GM11168 (cell line): ENCODE measurements around the gene FAM120B.
"Not testable (repeated sequence)": the region's sequence is repeated elsewhere in the genome, so short reads cannot be mapped to it uniquely, and the experiment has no call there.

Experiments
- in situ Hi-C: fragments of 300-500 bp; cut with MboI; formaldehyde crosslinking; loops from one replicate; pipeline ENCODE4 v1.12.0; 2022; ENCODE audit warnings: low sequenced_read_pairs; ENCODE audit not compliant: unreplicated experiment

FAM120B gene

DNA sequence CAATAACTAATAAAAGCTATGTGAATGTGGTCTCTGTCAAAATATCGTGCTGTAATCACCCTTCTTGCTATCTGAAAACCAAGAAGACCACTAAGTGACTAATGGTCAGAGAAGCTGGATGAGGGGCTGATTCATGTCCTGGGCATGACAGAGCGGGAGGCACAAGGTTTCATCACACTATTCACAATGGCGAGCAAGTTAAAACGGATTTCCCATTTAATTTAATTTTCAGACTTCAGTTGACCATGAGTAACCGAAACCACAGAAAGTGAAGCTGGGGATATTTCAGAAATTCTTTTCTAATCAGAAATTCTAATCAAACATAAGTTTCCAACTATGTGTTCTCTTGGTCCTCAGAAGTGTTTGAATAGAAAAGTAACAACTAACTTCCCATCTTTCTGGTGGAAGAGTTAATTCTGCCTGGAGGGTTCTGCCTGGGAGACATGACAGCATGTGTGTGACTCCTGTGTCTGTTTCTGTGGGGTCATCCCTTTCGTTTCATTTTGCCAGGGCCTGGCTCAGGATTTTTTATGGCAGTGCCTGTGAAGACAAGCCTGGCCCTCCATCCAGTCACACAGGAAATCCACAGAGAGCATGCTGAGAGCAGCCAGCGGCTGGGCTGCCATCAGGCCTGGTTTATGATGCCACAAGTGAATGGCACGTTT lies 98.9 kb downstream of the FAM120B start:
- in situ Hi-C loops, result no loop called here

DNA sequence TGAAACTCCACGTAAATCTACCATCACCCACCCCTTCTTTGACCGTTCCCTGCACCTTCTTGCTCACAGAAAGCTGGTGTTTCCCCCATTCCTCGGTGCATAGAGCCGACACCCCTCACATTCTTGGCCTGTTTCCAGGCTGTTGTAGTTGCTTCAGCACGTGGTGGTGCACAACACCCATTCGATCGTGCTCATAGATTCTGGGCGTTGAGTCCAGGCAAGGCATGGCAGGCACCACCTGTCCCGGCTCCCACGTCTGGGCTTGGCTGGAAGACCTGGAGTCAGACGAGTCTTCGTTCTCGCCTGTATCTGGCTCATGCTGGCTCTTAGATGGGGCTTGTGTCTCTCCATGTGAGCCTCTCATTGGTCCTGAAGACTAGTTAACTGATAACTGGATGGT lies 100.6 kb downstream of the FAM120B start:
- in situ Hi-C loops, result no loop called here

DNA sequence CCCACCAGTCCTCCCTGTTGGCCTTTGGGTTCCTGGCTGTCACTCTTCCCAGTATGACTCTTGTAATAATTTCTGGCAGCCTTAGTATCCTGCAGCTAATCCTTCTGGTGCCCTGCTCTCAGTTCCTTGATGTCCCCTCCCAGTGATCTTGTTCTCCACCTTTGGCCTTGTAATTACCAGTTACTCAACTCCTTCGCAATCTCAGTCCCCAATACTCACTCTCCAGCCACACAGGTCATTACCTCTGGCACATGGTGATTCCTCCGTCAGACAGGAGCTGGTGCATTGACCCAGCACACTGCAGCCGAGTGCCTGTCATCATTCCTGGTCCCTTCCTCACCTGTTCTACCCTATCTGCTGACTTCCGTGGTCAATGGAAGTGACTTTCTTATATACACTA lies 101.4 kb downstream of the FAM120B start:
- in situ Hi-C loops, result no loop called here

DNA sequence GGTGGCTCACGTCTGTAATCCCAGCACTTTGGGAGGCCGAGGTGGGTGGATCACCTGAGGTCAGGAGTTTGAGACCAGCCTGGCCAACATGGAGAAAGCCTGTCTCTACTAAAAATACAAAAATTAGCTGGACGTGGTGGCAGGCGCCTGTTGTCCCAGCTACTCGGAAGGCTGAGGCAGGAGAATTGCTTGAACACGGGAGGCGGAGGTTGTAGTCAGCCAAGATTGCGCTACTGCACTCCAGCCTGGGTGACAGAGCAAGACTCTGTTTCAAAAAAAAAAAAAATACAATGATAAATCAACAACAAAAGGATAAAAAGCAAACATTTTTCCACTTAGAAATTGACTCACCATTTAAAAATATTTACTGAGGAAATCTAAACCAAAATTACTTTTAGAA lies 103.2 kb downstream of the FAM120B start:
- in situ Hi-C loops, result not testable (repeated sequence)

DNA sequence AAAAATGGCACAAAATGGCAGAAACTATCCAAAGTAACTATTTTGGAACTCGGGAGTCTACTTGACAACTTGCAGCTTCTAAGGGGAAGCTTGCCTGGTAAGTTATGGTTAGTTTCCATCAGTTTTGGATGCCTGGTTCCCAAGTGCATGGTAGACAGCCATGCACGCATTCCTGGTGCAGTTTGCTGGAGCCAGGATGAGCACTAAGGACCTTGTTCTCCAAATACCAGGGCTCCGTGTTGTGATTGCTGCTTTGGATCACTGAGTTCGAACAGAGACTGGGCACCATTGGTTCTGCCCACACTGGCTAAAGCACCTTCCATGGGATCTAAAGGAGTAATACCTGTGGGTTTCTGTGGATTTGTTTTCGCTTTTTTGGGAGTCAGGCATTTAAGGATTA lies 103.7 kb downstream of the FAM120B start:
- in situ Hi-C loops, result no loop called here

DNA sequence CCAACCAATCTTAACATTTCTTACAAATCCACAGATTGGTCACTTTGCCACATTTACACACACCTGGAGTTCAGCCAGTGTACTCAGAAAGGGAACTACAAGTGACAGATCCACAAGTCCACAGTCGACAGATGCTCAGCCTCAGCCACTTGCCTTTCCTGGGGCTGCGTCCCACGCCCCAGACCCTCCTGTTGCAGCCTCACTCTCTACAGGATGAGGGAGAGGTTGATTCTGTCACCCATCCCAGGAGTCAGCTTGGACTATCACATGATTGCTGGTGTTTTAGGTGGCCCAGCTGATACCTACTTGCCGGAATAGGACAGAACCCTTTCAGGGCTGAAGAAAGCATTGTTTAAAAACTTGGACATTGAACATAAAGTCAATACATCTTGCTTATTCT lies 108.8 kb downstream of the FAM120B start:
- in situ Hi-C loops, result no loop called here

DNA sequence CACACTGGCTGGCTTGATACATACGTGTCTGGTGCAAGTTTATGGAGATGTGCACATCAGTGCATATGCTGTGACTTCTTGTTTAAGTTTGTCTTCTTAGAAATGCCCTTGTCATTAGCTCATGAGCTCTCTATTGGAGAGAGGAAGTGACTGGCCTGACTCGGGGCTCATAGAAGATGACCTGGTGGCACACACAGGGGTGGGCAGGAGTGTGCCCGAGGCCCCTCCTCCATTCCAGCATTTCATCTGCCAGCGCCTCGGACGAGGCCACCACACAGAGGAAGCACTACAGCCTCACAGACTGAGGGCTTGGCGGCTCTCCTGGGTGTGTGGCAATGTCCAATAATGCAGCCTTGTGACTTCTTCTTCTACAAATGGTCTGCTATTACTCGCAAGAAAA lies 109.7 kb downstream of the FAM120B start:
- in situ Hi-C loops, result no loop called here

DNA sequence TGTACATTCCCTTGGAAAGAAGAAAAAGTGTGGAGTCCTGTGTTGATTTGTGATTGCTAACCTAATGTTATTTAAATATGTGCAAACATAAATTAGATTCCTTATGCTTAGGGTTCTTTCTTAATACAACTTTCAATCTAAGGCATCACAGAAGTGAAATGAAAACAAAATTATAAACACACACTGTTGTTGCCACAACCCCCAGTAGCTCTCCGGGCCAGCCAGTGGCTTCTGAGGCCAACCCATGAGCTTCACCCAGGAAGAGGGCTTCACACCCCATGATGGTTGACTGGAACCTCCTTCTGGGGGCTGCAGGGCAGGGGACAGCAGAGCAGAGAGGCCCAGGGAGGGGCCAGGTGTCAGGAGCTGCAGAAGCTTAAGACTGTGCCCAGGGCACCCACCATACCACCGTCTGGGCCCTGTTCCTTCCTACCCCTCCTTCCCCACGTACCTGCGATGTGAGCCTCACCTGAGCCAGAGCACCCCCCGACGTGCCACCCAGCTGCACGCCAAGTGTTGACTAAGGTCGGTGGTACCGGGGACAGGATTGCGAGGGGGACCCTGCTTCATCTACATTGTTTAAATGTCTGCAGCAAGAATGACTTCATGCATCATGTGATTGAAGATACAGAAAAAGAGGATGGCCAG lies 110.5 kb downstream of the FAM120B start:
- in situ Hi-C loops, result no loop called here

DNA sequence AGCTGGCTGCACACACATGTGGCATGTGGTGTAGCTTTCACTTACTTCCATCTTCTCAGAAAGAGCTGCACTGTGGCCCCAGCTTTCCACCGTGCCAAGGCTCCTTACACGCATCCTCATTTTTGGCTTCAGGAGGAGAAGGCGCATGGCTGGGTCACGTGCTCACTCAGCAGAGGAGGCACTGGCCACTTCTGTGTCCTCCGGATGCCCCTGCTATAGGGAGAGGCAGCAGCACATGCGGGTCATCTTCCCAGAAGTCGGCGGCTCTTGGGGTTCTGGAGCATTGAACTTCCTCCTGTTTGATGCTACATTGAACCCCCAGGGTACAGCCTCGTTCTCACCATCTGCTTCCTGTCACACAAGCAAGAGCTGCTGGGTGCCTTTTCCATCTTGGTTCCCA lies 111.3 kb downstream of the FAM120B start:
- in situ Hi-C loops, result no loop called here

DNA sequence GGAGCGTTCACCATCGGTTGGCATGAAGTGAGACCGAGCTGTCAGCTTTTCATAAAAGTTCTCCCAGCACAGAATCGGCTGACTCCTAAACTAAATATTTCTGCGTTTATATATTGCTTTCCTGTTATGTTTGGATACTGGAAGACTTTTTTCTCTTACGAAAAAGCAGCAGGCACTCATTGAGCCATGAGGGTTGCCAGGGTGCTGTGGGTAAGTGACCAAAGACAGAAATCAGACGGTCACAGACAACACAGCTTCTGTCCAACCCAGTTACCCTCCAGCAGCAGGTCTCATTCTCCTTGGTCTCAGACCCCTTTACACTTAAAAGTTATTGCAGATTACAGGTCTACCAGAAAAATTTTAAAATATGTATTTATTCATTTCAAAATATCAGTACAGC lies 113.7 kb downstream of the FAM120B start:
- in situ Hi-C loops, result no loop called here

DNA sequence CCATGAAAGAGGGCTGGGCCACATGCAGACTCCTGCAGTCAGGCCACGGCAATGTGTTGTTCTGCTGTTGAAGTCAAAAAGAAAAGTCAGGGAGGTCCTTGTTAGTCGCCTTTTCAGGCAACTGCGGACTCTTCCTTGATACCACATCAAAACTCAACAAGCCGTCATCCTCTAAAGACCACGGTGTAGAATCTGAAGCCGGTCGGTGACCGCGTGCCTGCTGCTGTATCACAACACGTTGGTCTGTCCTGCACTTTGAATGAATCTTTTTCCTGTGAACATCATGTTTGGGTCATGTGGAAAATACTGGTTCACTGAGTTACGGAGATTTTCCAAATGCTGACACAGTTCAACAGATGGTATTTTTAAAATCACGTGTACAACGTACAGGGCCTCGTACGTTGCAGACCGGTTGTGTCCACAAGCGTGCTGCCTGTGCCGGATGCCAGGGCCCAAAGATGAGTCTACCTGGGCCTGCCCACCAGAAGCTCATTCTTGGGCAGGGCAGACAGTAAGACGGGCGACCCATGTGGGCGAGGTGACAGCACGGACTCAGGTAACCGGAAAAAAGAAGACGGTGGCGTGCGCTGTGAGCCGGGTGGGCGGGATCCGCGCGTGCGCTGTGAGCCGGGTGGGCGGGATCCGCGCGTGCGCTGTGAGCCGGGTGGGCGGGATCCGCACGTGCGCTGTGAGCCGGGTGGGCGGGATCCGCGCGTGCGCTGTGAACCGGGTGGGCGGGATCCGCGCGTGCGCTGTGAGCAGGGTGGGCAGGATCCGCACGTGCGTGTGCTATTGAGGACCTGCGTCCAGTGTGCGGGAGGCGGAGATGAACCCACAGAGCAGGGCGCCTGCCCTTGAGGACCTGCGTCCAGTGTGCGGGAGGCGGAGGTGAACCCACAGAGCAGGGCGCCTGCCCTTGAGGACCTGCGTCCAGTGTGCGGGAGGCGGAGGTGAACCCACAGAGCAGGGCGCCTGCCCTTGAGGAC lies 114.5 kb downstream of the FAM120B start:
- in situ Hi-C loops, result no loop called here

DNA sequence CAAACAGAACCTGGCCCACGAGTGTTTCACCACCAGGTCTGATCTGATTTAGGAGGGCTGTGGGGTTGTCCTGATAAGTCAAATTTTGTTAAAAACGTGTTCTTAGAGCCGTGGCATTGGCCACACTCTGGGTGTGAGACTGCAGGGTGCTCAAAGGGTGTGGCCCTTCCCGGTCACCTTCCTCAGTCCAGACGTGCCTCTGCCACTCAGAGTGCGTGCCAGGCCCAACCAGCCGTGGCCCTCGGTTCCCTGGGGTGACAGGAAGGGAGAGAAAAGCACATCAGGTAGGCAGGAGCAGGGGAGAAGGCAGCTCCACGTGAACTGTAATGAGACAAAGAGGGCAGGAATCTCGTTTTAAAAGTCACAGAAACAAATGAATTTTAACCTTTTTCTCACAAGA lies 115.4 kb downstream of the FAM120B start:
- in situ Hi-C loops, result no loop called here

DNA sequence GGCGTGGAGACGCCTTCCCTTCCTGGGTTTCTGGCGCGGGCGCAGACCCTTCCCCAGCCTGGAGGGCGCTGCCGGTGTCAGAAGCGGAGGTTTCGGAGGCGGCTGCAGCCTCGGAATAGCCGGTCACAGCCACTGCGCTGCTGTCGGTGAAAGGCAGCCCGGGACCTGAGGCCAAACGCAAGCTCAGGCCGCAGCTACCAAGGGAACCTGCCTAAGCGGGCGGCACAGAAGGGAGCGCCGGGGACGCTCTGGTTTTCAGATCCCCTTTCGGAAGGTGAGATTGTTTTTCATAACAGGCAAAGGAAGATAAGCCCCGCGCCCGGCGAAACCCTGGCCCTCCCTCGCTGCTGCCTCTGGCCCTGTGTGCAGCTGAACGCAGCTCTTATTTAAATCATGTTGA lies 116.5 kb downstream of the FAM120B start:
- in situ Hi-C loops, result no loop called here

DNA sequence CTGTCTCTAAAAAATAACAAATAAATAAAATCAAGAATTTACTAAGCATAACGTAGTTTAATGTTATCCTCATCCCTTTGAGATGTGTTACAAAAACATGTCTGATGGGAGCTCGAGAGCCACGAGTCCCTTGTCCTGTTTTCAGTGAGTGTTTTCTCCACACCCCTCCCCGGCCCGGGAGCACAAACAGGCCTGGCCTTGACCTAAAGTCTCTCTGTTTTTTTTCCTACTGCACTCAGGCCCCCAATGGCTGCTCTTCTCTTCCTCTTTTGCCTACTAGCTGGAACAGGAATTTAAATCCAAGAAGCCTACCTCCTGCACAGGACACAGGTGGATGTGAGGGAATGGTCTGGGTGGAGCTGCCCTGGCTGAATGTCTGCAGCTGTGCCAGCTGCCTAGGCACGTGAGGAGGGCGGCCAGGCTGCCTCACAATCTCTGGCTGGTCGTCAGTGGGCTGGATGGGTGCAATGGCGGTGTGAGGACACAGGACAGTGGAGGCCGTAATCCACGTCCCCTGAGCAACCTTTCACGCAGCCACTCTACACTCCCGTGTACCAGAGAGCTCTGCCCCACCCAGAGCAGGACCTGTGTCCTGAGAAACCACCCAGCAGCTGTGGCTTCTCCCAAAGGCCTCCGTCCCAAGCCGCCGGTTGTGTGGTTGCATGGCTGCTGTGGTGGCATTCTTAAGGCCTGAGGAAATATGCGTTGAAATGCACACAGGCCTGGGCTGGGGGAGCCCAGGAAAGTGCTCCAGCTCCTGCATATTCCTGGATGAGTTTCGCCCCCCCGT lies 117.5 kb downstream of the FAM120B start:
- in situ Hi-C loops, result no loop called here

DNA sequence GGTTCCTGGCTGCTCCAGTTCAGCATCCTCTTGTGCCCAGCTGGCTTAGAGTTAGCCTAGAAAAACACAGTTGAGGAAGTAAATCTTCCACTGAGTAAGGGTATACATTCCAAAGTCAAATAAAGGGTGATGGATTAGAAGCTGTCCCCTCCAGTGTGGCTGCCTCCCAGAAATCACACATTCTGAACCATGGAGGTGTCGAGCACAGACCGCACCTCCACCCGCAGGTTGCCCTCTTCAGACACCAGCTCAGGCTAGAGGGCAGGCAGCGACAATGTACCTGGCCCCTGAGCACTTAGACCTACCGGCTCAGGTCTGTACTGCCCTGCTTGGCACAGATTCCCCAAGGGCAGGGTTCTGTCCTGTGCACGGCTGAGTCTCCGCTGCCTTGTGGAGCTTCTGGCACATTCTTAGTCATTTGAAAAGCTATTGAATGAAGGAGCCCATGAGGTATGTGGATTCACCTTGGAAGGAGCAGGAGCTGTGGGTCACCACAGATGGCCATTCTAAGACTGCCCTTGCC lies 118.1 kb downstream of the FAM120B start:
- in situ Hi-C loops, result no loop called here

DNA sequence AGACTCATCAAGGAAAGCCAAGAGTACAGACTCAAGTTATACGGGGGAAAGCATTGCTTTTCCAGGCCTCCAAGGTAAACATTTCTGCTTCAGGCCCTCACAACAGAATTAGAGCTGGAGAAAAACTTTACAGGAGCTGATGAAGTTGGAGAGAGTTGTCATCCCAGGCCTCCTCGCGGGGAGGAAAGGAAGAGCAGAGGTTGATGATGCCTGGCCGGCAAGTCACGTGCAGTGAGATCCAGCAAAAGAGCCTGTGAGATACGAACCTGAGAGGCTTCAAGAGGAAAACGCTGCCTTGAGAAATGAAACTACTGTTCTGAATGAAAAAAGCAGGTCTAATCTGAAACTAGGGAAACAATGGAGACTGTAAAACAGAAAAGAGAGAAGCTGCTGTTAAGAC lies 122.9 kb downstream of the FAM120B start:
- in situ Hi-C loops, result no loop called here

DNA sequence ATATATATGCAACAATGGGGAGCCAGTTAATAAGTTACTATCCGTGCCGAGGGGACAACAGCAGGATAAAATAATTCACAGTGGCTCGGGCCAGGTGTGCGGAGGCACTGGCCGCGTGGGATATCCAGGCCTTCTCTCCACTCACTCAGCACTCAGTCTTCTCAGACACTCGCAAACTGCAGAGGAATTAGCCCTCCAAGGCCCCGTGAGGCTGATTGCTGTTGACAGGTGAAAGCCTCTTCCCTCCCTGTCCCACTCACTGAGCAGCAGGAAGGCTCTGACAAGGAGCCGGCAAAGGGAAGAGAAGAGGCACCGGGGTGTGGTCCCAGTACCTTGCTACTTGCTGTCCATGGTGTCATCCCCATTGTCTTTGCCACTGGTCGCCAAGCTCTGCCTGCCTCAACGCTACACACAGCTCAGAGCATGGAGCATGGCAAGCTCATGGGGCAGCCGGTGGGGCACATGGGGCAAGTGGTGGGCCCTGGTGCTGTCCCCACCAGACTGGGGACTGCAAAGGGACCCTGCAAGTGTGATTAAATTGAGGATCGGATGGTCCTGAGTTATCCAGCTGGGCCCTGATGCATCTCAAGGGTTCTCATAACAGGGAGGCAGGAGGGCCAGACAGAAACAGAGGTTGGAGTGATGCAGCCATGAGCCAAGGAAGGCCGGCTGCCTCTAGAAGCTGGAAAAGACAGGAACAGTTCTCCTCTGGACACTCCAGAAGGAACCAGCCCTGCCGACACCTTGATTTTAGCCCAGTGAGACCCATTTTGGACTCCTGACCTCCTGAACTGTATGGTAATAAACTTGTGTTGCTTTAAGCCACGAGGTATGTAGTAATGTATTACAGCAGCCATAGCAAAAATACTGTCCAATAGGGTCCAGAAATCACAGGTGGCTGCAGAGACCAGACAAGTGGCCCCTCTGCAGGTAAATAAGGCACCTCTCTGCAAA lies 126.9 kb downstream of the FAM120B start:
- in situ Hi-C loops, result no loop called here

DNA sequence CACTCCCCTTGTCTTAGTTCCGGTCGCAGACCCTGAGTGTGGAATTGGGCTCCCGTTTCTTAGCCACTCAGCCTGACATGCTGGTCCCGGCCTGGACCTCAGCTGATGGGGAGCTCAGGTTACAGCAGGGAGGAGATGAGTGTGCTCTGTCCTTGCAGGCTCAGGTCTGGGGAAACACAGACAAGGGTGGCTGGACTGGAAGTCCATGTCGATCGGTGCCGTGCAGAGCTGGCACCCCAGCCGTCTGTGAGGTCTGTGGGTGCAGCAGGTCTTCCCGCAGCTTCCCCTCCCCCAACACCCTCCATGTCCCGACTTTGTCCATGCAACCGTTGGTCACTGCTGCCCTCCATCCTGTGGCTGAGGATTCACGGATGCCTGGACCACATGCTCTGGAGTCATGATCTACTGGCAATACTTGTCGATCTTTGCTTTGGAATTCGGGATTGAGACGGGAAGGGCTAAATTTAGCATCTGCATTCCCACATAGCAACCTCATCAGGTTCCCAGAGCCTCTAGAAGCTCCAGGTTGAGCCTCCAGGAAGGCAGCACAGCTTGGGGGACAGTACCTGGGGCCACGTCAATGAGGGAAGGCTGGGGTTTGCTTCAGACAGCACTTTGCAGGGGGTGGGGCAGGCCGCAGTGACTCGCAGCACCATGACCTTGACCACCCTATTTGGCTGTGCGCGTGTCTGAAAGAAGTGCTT lies 127.7 kb downstream of the FAM120B start:
- in situ Hi-C loops, result no loop called here

DNA sequence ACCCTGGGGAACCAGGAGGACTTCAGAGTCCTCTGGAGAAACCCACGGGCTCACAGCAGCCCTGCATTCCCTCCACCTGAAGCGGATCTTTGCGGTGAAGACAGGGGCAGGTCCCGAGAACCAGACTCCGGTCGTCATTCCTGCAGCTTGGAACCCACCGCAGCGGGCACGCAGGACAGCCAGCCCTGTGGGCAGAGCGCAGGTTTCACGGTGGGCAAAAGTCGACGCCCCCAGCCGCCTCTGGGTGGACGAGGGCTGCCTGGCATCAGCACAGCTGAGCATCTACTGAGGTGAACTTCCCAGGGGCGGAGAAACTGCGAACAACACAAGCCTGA lies 128.2 kb downstream of the FAM120B start:
- in situ Hi-C loops, result no loop called here
